Activated CD8-positive, alpha-beta memory T cell treated with anti-CD3 and anti-CD28 coated beads for 48 hours (primary cell): ENCODE results near the gene SKP2.
"Not testable (repeated sequence)": the region's sequence is repeated elsewhere in the genome, so short reads cannot be mapped to it uniquely, and the experiment has no call there.

Experiments
- DNase-seq, 3 experiments: peaks; one replicate each; pipeline ENCODE4 v3.0.0-alpha.2; 2020; ENCODE audit warnings: low read depth in 2 of 3, low spot score in 2 of 3

Gene SKP2

DNA sequence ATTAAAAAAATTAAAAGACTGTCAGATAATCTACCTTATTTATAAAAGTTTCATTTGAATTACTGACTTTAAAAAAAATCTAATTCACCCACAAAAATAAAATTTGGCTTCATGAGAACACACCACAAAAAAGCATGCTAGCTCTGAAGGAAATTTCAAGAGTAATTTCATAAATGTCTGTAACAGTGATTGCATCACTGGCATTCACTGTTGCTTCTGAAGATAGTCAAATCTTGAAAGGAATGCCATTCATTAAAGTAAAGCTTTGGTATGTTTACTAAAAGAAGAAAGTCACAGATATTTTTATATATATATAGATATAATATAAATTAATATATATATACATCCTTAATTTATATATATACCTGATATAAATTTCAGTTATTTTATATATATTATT lies 46.4 kb downstream of the SKP2 start:
- no peak for DNase-seq

GRCh38 chr5:36198783-36199182 lies 46.9 kb downstream of the SKP2 start:
- DNase-seq, result not testable (repeated sequence)

GRCh38 chr5:36199620-36200019 lies 47.7 kb downstream of the SKP2 start:
- DNase-seq, result no peak

DNA sequence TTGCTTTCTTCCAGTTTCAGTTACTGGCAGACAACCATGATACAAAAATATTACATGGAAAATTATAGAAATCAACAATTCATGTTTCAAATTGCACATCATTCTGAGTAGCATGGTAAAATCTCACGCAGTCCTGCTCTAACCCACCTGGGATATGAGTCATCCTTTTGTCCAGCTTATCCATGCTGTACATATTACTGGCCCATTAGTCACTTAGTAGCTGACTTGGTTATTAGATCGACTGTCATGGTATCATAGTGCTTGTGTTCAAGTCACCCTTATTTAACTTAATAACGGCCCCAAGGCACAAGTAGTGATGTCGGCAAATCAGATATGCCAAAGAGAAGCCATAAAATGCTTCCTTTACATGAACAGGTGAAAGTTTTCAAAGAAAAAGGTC lies 48.6 kb downstream of the SKP2 start:
- DNase-seq, result no peak

GRCh38 chr5:36202521-36202961 lies 50.6 kb downstream of the SKP2 start:
- no peak for DNase-seq

- DNase-seq, result no peak
Observed at GRCh38 chr5:36205329-36205728, 53.4 kb downstream of the SKP2 start.

- no peak for DNase-seq
Observed at GRCh38 chr5:36206913-36207312, 55.0 kb downstream of the SKP2 start.

DNA sequence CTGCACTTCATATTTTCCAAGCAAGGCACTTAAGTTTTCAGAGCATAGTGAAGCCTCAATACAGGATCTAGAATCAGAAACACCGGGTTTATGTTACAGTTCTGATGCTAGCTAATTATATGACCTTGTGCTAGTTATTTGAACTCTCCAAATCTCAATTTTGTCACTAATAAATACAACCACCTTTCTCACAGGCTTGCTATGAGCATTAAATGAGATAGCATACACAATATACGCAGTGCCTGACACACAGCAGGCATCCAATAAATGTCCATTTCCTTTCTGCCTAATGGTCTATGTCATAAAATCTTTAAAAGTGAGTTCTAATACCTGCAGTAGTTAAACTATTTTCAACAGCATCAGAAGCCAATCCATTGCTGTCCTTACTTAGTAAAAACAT lies 56.9 kb downstream of the SKP2 start:
- no peak for DNase-seq

GRCh38 chr5:36209664-36210063 lies 57.8 kb downstream of the SKP2 start:
- DNase-seq, result no peak

DNA sequence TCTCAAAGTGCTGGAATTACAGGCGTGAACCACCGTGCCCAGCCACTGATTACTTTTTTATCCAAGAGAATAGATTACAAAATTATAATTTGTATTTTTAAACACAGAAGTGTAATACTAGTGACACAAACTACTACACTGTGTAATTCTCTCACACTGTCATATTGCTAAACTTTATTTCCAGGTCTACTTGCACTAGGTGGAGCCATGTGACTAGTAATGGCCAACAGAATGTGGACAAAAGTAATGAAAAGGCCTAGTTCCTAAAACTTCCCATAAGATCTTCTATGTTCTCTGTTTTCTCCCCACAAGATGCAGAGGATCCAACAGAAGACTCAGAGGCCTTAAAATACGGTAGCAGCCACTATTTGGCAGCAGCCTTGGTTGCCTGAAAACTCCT lies 62.5 kb downstream of the SKP2 start:
- DNase-seq, result no peak

DNA sequence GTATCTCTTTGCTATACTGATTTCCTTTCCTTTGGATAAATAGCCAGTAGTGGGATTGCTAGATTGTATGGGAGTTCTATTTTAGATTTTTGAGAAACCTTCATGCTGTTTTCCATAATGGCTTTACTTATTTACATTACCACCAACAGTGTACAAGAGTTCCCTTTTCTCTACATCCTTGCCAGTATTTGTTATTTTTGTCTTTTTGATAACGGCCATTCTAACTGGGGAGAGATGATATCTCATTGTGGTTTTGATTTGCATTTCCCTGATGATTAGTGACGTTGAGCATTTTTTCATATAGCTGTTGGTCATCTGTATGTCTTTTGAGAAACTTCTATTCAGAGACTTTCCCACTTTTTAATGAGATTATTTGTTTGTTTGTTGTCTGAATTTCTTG lies 64.0 kb downstream of the SKP2 start:
- no peak for DNase-seq

DNA sequence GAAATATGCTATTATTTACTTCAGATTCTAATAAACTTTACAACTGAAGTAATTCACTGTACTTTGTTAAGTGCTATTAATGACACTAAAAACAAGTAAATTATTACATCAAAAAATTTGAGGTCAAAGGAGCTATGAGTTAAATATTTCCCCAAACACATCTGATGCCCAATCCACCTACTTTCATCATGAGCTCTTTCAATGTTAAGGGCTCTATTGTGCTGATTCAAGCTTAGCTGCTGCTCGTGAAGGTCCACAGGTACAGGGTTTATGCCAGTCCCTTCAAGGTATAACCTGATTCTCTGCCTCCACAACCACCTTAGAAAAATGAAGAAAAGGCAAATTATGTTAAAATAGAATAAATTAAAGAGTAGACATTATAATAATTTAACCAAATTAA lies 65.7 kb downstream of the SKP2 start:
- DNase-seq, result no peak

DNA sequence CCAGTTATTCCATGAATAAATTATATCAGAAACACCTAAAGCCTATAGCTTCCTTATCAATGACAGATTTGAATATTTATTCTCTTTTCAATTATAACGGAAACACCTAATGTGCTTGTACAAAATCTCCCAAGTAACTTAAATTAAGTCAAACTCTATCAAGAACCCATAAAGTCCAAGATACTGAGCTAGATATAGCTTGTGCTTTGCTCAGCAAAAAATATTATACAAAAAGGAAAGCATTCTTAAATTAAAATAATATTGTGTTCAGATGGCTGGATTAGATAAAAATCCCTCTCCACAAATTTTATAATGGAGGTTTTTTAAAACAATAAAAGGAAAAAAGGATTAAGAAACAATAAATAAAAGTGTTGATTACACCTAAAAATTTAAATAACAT lies 66.1 kb downstream of the SKP2 start:
- no peak for DNase-seq

- no peak for DNase-seq
Observed at GRCh38 chr5:36222620-36223019, 70.7 kb downstream of the SKP2 start.

DNA sequence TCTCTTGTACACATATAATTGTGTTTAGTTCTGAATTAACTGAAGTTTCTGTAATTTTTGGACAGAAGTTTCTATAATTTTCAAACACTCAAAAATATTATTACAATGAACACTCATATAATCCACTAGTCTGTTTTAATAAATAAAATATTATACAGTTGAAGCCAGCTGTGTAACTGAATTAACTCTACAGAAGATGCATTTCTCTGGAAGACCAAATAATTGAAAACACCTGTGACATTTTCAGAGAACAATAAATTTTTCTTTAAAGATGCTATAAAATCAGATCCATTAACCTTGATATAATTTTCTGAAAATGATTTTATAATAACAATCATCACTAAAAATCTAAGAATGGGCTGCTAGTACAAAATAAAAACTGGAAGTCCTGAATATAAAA lies 75.1 kb downstream of the SKP2 start:
- DNase-seq, result no peak

DNA sequence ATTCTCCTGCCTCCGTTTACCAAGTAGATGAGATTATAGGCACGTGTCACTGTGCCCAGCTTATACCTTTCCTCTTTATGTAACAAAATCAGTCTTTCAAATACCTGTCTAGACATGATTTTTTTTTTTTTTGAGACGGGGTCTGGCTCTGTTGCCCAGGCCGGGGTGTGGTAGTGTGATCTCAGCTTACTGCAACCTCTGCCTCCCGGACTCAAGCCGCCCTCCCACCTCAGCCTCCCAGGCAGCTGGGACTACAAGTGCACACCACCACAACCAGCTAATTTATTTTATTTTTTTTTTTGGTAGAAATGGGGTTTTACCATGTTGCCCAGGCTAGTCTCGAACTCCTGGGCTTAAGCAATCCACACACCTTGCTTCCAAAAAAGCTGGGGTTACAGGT lies 76.6 kb downstream of the SKP2 start:
- no peak for DNase-seq

DNA sequence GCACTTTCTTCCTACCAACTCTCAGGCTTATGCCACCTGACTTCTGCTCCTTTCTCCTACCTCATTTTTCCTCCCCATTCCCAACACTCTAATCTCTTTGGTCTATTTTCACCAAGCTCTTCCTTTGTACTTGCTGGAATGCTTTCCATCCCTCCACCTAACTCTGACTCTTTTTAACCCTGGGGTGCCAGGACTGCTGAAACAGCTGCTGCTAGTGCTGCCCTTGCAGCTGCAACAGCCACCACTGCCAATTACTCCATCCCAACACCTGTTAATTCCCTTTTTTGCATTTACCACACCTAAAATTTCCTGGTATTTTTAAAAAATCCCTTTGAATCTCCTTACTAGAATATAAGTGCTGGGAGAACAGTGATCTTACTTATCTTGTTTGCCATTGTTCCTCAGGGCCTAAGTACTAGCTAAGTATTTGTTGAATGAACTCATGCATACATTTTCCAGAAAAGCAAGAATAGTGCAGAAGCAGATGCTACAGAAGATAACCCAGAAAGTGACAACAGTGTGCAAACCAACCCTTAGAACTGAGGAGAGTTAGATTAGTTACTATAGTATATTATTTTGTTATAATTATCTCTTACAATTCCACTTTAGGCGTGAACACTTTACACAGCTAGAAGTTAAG lies 78.4 kb downstream of the SKP2 start:
- DNase-seq, result no peak

GRCh38 chr5:36232533-36232932 lies 80.6 kb downstream of the SKP2 start:
- no peak for DNase-seq
